KMS-11 (cell line): ENCODE measurements around the gene CNNM2.

Experiments used
- H2AFZ ChIP-seq: fragments of 200-600 bp; sonication (generic); 2 replicates; pipeline ENCODE4 v1.6.1; 2016; ENCODE audit warnings: antibody characterized with exemption, mixed run types, low read depth
- H3K27ac ChIP-seq: fragments of 200-600 bp; sonication (generic); 2 replicates; pipeline ENCODE4 v1.6.1; 2016; ENCODE audit warnings: mild to moderate bottlenecking, mixed run types
- H3K27me3 ChIP-seq: fragments of 200-600 bp; sonication (generic); 2 replicates; pipeline ENCODE4 v1.6.1; 2017; ENCODE audit warnings: mild to moderate bottlenecking, low read depth, mixed run types, moderate library complexity; ENCODE audit not compliant: insufficient read depth
- H3K36me3 ChIP-seq: fragments of 200-600 bp; sonication (generic); 2 replicates; pipeline ENCODE4 v1.6.1; 2017; ENCODE audit warnings: mild to moderate bottlenecking, mixed run types; ENCODE audit not compliant: insufficient read depth
- H3K4me1 ChIP-seq: fragments of 200-600 bp; sonication (generic); 2 replicates; pipeline ENCODE4 v1.6.1; 2016; ENCODE audit warnings: mild to moderate bottlenecking, low read depth, mixed run types; ENCODE audit not compliant: poor library complexity, severe bottlenecking
- H3K4me2 ChIP-seq: fragments of 200-600 bp; sonication (generic); 2 replicates; pipeline ENCODE4 v1.7.0; 2016; ENCODE audit warnings: mild to moderate bottlenecking, mixed run types
- H3K4me3 ChIP-seq: fragments of 200-600 bp; sonication (generic); IDR thresholded peaks from 2 replicates; pipeline ENCODE4 v1.6.1; 2017; ENCODE audit warnings: low read depth, low read length, mixed read lengths; ENCODE audit not compliant: insufficient read depth
- H3K79me2 ChIP-seq: fragments of 200-600 bp; sonication (generic); 2 replicates; pipeline ENCODE4 v1.6.1; 2016; ENCODE audit warnings: low read depth, mixed run types; ENCODE audit not compliant: insufficient read depth
- H3K9ac ChIP-seq: fragments of 200-600 bp; sonication (generic); 2 replicates; pipeline ENCODE4 v1.6.1; 2016; ENCODE audit warnings: mild to moderate bottlenecking, mixed run types
- H4K20me1 ChIP-seq: fragments of 200-600 bp; sonication (generic); 2 replicates; pipeline ENCODE4 v1.6.1; 2016; ENCODE audit warnings: mild to moderate bottlenecking, mixed run types; ENCODE audit not compliant: insufficient read depth
- CTCF ChIP-seq: fragments of 200-600 bp; sonication (generic); conservative IDR thresholded peaks from 2 replicates; pipeline ENCODE4 v1.6.1; 2017; ENCODE audit warnings: low read depth, mild to moderate bottlenecking, antibody characterized with exemption, low read length, moderate library complexity, mixed read lengths

Gene CNNM2

GRCh38 chr10:103083977-103084320, 165.9 kb downstream of the CNNM2 start:
- no peak for TF ChIP-seq CTCF
- H3K36me3 ChIP-seq, result no peaks in the 10 kb centered on the region
- no peak overlapping the region for H3K27ac ChIP-seq
- H3K27me3 ChIP-seq, result no peaks in the 10 kb centered on the region
- no peaks in the 10 kb centered on the region for H3K79me2 ChIP-seq
- H3K4me3 ChIP-seq, result no peak overlapping the region
- no peak overlapping the region for H3K9ac ChIP-seq
- no peaks in the 10 kb centered on the region for H3K4me1 ChIP-seq
- no peaks in the 10 kb centered on the region for H4K20me1 ChIP-seq
- no peak overlapping the region for H3K4me2 ChIP-seq
- no peak overlapping the region for H2AFZ ChIP-seq

- H3K36me3 ChIP-seq, result peaks cover 5% of the 10 kb centered on the region; the same call in 1 of the 2 replicates
- no peak overlapping the region for H3K4me3 ChIP-seq
- no peaks in the 10 kb centered on the region for H4K20me1 ChIP-seq
- no peak overlapping the region for H3K27ac ChIP-seq
- no peak overlapping the region for H3K9ac ChIP-seq
- no peaks in the 10 kb centered on the region for H3K79me2 ChIP-seq
- H3K4me1 ChIP-seq, result no peaks in the 10 kb centered on the region
- H3K4me2 ChIP-seq, result no peak overlapping the region
- no peak for TF ChIP-seq CTCF
- H3K27me3 ChIP-seq, result no peaks in the 10 kb centered on the region
- no peak overlapping the region for H2AFZ ChIP-seq
These were observed 168.2 kb downstream of the CNNM2 start for GRCh38 chr10:103086261-103086660.

- Histone ChIP-seq H3K4me3 (no peak overlapping the region), H4K20me1 (no peaks in the 10 kb centered on the region), H3K79me2 (no peaks in the 10 kb centered on the region), H3K4me1 (no peaks in the 10 kb centered on the region), H3K27me3 (no peaks in the 10 kb centered on the region), H3K9ac (no peak overlapping the region), H3K36me3 (peaks cover 7% of the 10 kb centered on the region; the same call in 1 of the 2 replicates), H3K4me2 (no peak overlapping the region), H3K27ac (no peak overlapping the region), H2AFZ (no peak overlapping the region)
- no peak for TF ChIP-seq CTCF
These were observed 168.7 kb downstream of the CNNM2 start for GRCh38 chr10:103086799-103087198.

- Histone ChIP-seq H3K4me1 (no peaks in the 10 kb centered on the region), H3K79me2 (no peaks in the 10 kb centered on the region), H3K9ac (no peak overlapping the region), H3K27me3 (no peaks in the 10 kb centered on the region), H3K27ac (no peak overlapping the region), H2AFZ (no peak overlapping the region), H4K20me1 (no peaks in the 10 kb centered on the region), H3K4me2 (no peak overlapping the region), H3K4me3 (no peak overlapping the region), H3K36me3 (peaks cover 11% of the 10 kb centered on the region; the same call in 1 of the 2 replicates)
- no peak for TF ChIP-seq CTCF
These were observed 171.4 kb downstream of the CNNM2 start for GRCh38 chr10:103089493-103089892.
